GM12878 (cell line): ENCODE results near the gene NHERF1. TPM values are rescaled to one million over a fixed set of nuclear protein-coding genes. Genes with fewer than 3 reads are reported as not detected.

Experiments
- ATAC-seq: fragments of 200-7000 bp; cut with Tn5 transposase; 3 replicates; pipeline ENCODE4 v1.9.1; 2020; ENCODE audit warnings: mild to moderate bottlenecking, moderate library complexity
- BruUV-seq: library from RNA; stranded (reverse); fragments of 400-500 nt; replicated peaks from 2 replicates; lab custom pipeline; 2021; lab: Mats Ljungman, UMichigan
- CTCF ChIA-PET: fragments of 300-600 bp; sonication (Branson Sonifier 250); formaldehyde crosslinking; extraction: SDS; loops from one replicate; lab custom pipeline; 2021; ENCODE audit warnings: inconsistent platforms; lab: Yijun Ruan, JAX
- POLR2A ChIA-PET: fragments of 350-600 bp; formaldehyde crosslinking; extraction: SDS; loops from one replicate; lab custom pipeline; 2021; ENCODE audit warnings: inconsistent platforms; lab: Charles Lee
- RAD21 ChIA-PET: fragments of 300-600 bp; sonication (Branson Sonifier 250); formaldehyde crosslinking; loops from one replicate; lab custom pipeline; 2023; ENCODE audit warnings: antibody characterized with exemption; ENCODE audit not compliant: unreplicated experiment; lab: Charles Lee
- SMC1A ChIA-PET: fragments of 300-600 bp; sonication (Branson Sonifier 250); formaldehyde crosslinking; loops from one replicate; lab custom pipeline; 2023; ENCODE audit not compliant: unreplicated experiment, uncharacterized antibody; lab: Charles Lee
- DNase-seq: peaks from one replicate; pipeline ENCODE4 v3.0.0-alpha.2; 2011; ENCODE audit warnings: low read depth, low spot score
- FAIRE-seq: peaks from 3 replicates; lab custom pipeline; 2011; peaks lifted over from hg19 to GRCh38; lab: Jason Lieb, UNC
- H2AFZ ChIP-seq: 2 replicates; pipeline ENCODE4 v1.6.0; 2011; ENCODE audit warnings: low read depth, low read length, control low read depth; ENCODE audit not compliant: control insufficient read depth
- H3K27ac ChIP-seq: 2 replicates; pipeline ENCODE4 v1.5.1; 2011; ENCODE audit warnings: control low read depth; ENCODE audit not compliant: control insufficient read depth, insufficient read depth
- H3K27me3 ChIP-seq, 2 experiments: replicated peaks in 1 of 2; 2 replicates each; pipeline versions ENCODE4 v1.6.0 to v1.6.1; 2011; ENCODE audit warnings: low read length in 1 of 2; ENCODE audit not compliant: control insufficient read depth in 2 of 2, insufficient read depth in 2 of 2
- H3K36me3 ChIP-seq, 2 experiments: 2 replicates each; pipeline ENCODE4 v1.5.1; 2011; ENCODE audit warnings: low read length in 1 of 2; ENCODE audit not compliant: control insufficient read depth in 2 of 2, insufficient read depth in 2 of 2
- H3K4me1 ChIP-seq: 2 replicates; pipeline ENCODE4 v1.6.1; 2011; ENCODE audit warnings: mild to moderate bottlenecking, low read length, moderate library complexity, mixed read lengths; ENCODE audit not compliant: control insufficient read depth, insufficient read depth
- H3K4me2 ChIP-seq: 2 replicates; pipeline ENCODE4 v1.6.0; 2011; ENCODE audit warnings: control low read depth; ENCODE audit not compliant: control insufficient read depth, insufficient read depth
- H3K4me3 ChIP-seq: fragments of 200-600 bp; sonication (generic); 2 replicates; pipeline ENCODE4 v1.5.1; 2016
- H3K79me2 ChIP-seq: 2 replicates; pipeline ENCODE4 v1.6.0; 2011; ENCODE audit warnings: low read length; ENCODE audit not compliant: control insufficient read depth, insufficient read depth
- H3K9ac ChIP-seq: 2 replicates; pipeline ENCODE4 v1.8.0; 2011; ENCODE audit warnings: low read length, control low read depth, mixed read lengths; ENCODE audit not compliant: control insufficient read depth, insufficient read depth
- H3K9me3 ChIP-seq: replicated peaks from 3 replicates; pipeline ENCODE4 v1.5.1; 2011; ENCODE audit warnings: mild to moderate bottlenecking, low read length; ENCODE audit not compliant: control insufficient read depth, insufficient read depth
- H4K20me1 ChIP-seq: 2 replicates; pipeline ENCODE4 v1.6.0; 2011; ENCODE audit not compliant: control insufficient read depth, insufficient read depth
- CBX3 ChIP-seq: fragments of 200-600 bp; sonication (generic); IDR thresholded peaks from 2 replicates; pipeline ENCODE4 v1.6.1; 2016; ENCODE audit warnings: low read depth, borderline replicate concordance
- WGBS: methylation state at CpG from one replicate; pipeline ENCODE4 v1.1.6; 2016; ENCODE audit warnings: low lambda C conversion rate; ENCODE audit not compliant: insufficient replicate concordance, insufficient coverage; ENCODE audit errors: missing lambda C conversion rate; 5-methylcytosine and 5-hydroxymethylcytosine counted together
- in situ Hi-C: fragments of 300-500 bp; cut with MboI; formaldehyde crosslinking; loops from 9 replicates; pipeline ENCODE4 v1.14.3; 2018; ENCODE audit warnings: mixed read lengths
- intact Hi-C: fragments of 100-400 bp; cut with micrococcal nuclease; formaldehyde crosslinking; loops from one replicate; pipeline ENCODE4 v1.14.2; 2022; ENCODE audit not compliant: unreplicated experiment
- polyA plus RNA-seq, 11 experiments: library from polyadenylated mRNA; depleted of rRNA in 4 of 11; unstranded in 6 of 11; stranded (reverse) in 5 of 11; fragments of >200 nt; fragmentation: Nextera tagmentation in 4 of 11; fragmentation: Illumina TruSeq in 1 of 11; extraction: Ambion mirVana in 4 of 11; extraction: Trizol in 1 of 11; gene quantifications; 1 replicate in 1 of 11; 2 replicates in 10 of 11; pipeline versions ENCODE4 v1.2.1 to v1.2.3, GENCODE V29; 2011 to 2016; ENCODE audit warnings: inconsistent platforms in 2 of 11, missing spikeins in 2 of 11, low read depth in 1 of 11
- total RNA-seq, 4 experiments: library from RNA; depleted of rRNA in 3 of 4; stranded (reverse); fragments of >200 nt in 3 of 4; fragmentation: Illumina TruSeq in 1 of 4; extraction: Trizol in 1 of 4; gene quantifications; 2 replicates each; pipeline versions ENCODE4 v1.2.1 to v1.2.3, GENCODE V29; 2013 to 2021
- TF ChIP-seq, protein P1 (sequence below): fragments of 450-650 bp; formaldehyde crosslinking; IDR thresholded peaks from 2 replicates; pipeline ENCODE4 v1.5.0; 2022; ENCODE audit warnings: mild to moderate bottlenecking, missing genetic modification characterization

Gene NHERF1
- total and polyA plus RNA-seq, 10 of the 15 experiments (the other 5 are each of a cell fraction or from before 2014, with no cell fraction given): 13.4 to 61.6 (median 39.0) TPM

DNA sequence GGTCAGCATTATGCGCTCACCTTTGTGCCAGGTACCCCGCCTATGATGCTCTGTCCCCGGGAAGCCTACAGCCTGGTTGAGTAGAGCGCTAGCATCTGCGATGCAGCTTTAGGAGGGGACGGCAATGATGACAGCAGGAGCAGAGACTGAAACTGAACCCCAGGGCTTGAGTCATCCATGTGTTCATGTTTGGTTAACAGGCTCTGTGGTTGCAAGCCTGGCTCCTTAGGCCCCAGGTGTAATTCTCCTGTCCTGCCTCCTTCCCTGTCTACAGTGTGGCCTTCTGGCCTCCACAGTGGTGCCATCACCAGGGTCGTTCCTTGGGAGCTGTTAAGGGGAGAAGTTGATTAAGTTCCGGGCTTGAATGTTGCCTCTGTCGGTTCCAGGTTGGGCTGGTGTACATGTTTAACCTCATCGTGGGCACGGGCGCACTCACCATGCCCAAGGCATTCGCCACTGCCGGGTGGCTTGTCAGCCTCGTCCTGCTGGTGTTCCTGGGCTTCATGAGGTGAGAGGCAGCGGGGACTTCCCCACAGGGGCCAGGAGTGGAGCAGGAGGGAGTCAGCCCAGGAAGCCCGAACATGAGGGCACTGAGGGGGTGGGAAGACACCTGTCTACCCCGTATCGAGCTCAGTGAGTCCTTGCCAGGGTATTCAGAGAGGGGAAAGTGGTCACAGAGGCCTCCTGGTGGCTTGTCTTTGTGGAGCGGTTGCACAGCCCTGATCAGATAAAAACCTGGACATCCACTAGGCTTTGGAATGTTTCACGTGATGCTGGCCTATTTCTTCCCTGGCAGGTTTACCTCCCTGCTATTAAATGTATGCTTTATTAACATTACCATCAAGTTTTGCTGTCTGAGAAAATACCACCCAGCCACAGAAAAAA lies 36.9 kb downstream of the NHERF1 start:
- ATAC-seq (no peak), DNase-seq (no peak), FAIRE-seq (no peak)
- H3K79me2 ChIP-seq: no peaks in the 10 kb centered on the region
- no peaks in the 10 kb centered on the region; the same call in none of the 2 replicates for H4K20me1 ChIP-seq
- ChIA-PET POLR2A (no interaction called here), SMC1A (interaction anchor here (1.2 kb wide), 1 partner anchor 43 kb away, joined by 3 read pairs; no protein-coding TSS in a partner anchor), RAD21 (interaction anchor here (1.1 kb wide), 1 partner anchor 47 kb away, joined by 4 read pairs; no protein-coding TSS in a partner anchor), CTCF (interaction anchor here (0.6 to 1.9 kb wide), 4 partner anchors 14 to 77 kb away, joined by 3 to 5 read pairs (median 4); no protein-coding TSS in a partner anchor)
- no peaks in the 10 kb centered on the region for H3K27me3 ChIP-seq
- intact Hi-C loops: no loop called here
- H3K9ac ChIP-seq: no peak overlapping the region
- WGBS: 90% methylated on average over 21 of the region's 21 CpGs
- in situ Hi-C loops: no loop called here
- TF ChIP-seq, protein P1, sequence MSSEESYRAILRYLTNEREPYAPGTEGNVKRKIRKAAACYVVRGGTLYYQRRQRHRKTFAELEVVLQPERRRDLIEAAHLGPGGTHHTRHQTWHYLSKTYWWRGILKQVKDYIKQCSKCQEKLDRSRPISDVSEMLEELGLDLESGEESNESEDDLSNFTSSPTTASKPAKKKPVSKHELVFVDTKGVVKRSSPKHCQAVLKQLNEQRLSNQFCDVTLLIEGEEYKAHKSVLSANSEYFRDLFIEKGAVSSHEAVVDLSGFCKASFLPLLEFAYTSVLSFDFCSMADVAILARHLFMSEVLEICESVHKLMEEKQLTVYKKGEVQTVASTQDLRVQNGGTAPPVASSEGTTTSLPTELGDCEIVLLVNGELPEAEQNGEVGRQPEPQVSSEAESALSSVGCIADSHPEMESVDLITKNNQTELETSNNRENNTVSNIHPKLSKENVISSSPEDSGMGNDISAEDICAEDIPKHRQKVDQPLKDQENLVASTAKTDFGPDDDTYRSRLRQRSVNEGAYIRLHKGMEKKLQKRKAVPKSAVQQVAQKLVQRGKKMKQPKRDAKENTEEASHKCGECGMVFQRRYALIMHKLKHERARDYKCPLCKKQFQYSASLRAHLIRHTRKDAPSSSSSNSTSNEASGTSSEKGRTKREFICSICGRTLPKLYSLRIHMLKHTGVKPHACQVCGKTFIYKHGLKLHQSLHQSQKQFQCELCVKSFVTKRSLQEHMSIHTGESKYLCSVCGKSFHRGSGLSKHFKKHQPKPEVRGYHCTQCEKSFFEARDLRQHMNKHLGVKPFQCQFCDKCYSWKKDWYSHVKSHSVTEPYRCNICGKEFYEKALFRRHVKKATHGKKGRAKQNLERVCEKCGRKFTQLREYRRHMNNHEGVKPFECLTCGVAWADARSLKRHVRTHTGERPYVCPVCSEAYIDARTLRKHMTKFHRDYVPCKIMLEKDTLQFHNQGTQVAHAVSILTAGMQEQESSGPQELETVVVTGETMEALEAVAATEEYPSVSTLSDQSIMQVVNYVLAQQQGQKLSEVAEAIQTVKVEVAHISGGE: no peak
- no peak for TF ChIP-seq CBX3
- no peak overlapping the region for H3K4me3 ChIP-seq
- no TSS peak for BruUV-seq
- H3K36me3 ChIP-seq: peaks cover 0 to 4% of the 10 kb centered on the region in 2 experiments; a peak in 2 of 4 replicates
- H2AFZ ChIP-seq: no peak overlapping the region
- peaks cover 22% of the 10 kb centered on the region for H3K4me1 ChIP-seq
- H3K27ac ChIP-seq: no peak overlapping the region
- H3K9me3 ChIP-seq: no peaks in the 10 kb centered on the region
- H3K4me2 ChIP-seq: peak overlapping the region; percentile 22; the same call in 1 of the 2 replicates
